ENCODE results near the gene HELZ.
"Not testable (repeated sequence)": the region's sequence is repeated elsewhere in the genome, so short reads cannot be mapped to it uniquely, and the experiment has no call there.

DNA sequence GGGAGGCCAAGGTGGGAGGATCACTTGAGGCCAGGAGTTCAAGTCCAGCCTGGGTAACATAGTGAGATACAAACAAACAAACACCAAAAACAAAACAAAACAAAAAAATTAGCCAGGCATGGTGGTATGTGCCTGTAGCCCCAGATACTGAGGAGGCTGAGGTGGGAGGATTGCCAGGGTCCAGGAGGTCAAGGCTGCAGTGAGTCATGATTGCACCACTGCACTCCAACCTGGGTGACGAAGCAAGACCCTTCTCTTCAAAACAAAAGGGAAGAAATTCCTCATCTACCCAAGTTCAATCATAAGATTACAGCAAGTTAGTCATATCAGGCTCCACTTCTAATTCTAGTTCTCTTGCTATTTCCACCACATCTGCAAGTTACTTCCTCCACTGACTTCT, 149.7 kb downstream of the HELZ start:
- not testable (repeated sequence) for TF ChIP-seq POLR2AphosphoS5 (IDR thresholded peaks at IDR 0.05; ENCODE audit: low read depth, low read length); POLR2A (IDR thresholded peaks at IDR 0.05; ENCODE audit: low read depth, low read length); TAF1 (IDR thresholded peaks at IDR 0.05; ENCODE audit: borderline replicate concordance, low read depth, low read length)

Data from GM12892 (cell line).